Measurements from ENCODE around the gene B4GALT7.

- TF ChIP-seq, protein P1, sequence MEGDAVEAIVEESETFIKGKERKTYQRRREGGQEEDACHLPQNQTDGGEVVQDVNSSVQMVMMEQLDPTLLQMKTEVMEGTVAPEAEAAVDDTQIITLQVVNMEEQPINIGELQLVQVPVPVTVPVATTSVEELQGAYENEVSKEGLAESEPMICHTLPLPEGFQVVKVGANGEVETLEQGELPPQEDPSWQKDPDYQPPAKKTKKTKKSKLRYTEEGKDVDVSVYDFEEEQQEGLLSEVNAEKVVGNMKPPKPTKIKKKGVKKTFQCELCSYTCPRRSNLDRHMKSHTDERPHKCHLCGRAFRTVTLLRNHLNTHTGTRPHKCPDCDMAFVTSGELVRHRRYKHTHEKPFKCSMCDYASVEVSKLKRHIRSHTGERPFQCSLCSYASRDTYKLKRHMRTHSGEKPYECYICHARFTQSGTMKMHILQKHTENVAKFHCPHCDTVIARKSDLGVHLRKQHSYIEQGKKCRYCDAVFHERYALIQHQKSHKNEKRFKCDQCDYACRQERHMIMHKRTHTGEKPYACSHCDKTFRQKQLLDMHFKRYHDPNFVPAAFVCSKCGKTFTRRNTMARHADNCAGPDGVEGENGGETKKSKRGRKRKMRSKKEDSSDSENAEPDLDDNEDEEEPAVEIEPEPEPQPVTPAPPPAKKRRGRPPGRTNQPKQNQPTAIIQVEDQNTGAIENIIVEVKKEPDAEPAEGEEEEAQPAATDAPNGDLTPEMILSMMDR (IDR thresholded peaks at IDR 0.05; ENCODE audit: insufficient read depth, low read length, poor library complexity, severe bottlenecking) = no peak
- TF ChIP-seq EZH2phosphoT487 (conservative IDR thresholded peaks at IDR 0.05; ENCODE audit: low read length) = no peak
These were observed 20.6 kb downstream of the B4GALT7 start for GRCh38 chr5:177620560-177620959.
